LNCAP (cell line): ENCODE measurements around the gene METTL16.

ENCODE experiments used
- CTCF ChIP-seq: fragments of 450-650 bp; IDR thresholded peaks from 2 replicates; pipeline ENCODE4 v1.5.1; 2017; ENCODE audit warnings: mild to moderate bottlenecking

Gene METTL16

GRCh38 chr17:2542456-2542855, 30.8 kb upstream of the METTL16 start:
- TF ChIP-seq CTCF, result no peak

- no peak for TF ChIP-seq CTCF
Measured at GRCh38 chr17:2542056-2542455, 30.4 kb upstream of the METTL16 start.

GRCh38 chr17:2532146-2532720, 20.5 kb upstream of the METTL16 start:
- no peak for TF ChIP-seq CTCF

- TF ChIP-seq CTCF, result no peak
Measured at GRCh38 chr17:2521257-2521656, 9.6 kb upstream of the METTL16 start.

DNA sequence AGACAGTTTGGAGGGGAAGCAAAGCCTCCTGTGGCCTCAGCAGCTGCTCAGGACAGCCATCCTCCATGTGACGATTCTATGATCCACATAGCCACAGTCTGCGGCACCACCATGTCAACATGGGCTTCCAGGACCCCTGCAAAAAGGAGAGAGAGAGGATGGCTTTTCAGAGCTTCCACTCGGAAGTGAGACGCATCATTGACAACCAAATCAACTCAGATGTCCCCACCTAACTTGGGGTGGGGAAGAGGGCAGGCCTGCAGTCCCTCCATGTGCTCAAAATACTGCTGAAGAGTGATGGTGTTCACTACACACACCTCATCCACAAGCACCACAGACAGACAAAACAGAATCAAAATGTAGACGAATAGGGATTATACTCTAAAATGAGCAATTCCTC, 5.9 kb upstream of the METTL16 start:
- no peak for TF ChIP-seq CTCF

- TF ChIP-seq CTCF, result no peak
Measured at GRCh38 chr17:2511138-2511461, 588 bp downstream of the METTL16 start.

DNA sequence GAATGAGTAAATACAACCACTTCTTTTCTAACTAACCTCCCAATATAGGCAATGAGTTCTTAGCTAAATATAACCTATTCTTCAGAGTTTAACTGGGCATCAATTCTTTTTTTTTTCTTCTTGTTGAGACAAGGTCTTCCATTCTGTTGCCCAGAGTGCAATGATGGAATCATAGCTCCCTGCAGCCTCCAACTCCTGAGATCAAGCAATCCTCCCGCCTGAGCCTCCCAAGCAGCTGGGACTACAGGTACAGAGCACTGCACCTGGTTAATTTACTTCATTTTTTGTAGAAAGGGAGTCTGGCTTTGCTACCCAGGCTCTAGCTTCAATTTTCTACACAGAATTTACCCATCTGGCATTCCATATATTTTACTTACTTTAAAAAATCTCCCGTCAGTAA, 1.1 kb downstream of the METTL16 start:
- no peak for TF ChIP-seq CTCF

GRCh38 chr17:2508035-2508434, 3.7 kb downstream of the METTL16 start:
- no peak for TF ChIP-seq CTCF
